ENCODE measurements around the gene RASAL2.

- no peak for TF ChIP-seq POLR2A (IDR thresholded peaks at IDR 0.05)
- no peak for TF ChIP-seq CTCF (IDR thresholded peaks at IDR 0.05)
Measured at GRCh38 chr1:178509414-178510007, 415.6 kb downstream of the RASAL2 start.

All from thyroid gland (tissue), 4 donors.